Measurements from ENCODE around the gene SORCS2. TPM values are rescaled to one million over a fixed set of nuclear protein-coding genes. Genes with fewer than 3 reads are reported as not detected.

SORCS2 gene
- total and polyA plus RNA-seq, 2 experiments from 2014 or later: 0.92 to 6.9 TPM

DNA sequence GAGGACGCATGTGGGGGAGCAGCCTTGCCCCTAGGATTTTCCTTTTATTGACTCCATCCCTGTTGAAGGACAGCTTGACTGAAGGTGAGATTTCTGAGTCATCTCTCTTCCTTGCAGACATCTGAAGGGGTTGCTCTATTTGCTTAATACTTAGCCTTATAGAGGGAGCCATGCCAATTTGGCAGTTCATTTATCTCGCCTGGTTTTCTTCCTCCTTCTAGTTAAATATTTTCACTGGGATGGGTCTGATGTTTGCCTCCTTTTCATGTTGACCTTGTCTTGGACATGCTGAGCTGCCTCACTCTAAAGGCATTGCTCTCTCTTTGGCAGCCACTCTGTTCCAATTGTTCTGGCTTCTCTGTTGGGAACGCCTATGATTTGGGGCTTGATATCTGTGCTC, 393.4 kb downstream of the SORCS2 start:
- Histone ChIP-seq H3K27ac (no peak overlapping the region), H3K4me3 (no peak overlapping the region), H3K27me3 (no peaks in the 10 kb centered on the region), H3K36me3 (no peaks in the 10 kb centered on the region), H3K9me3 (ENCODE audit: low read depth) (no peaks in the 10 kb centered on the region), H3K4me1 (ENCODE audit: low read depth) (no peaks in the 10 kb centered on the region)
- TF ChIP-seq, protein P1, sequence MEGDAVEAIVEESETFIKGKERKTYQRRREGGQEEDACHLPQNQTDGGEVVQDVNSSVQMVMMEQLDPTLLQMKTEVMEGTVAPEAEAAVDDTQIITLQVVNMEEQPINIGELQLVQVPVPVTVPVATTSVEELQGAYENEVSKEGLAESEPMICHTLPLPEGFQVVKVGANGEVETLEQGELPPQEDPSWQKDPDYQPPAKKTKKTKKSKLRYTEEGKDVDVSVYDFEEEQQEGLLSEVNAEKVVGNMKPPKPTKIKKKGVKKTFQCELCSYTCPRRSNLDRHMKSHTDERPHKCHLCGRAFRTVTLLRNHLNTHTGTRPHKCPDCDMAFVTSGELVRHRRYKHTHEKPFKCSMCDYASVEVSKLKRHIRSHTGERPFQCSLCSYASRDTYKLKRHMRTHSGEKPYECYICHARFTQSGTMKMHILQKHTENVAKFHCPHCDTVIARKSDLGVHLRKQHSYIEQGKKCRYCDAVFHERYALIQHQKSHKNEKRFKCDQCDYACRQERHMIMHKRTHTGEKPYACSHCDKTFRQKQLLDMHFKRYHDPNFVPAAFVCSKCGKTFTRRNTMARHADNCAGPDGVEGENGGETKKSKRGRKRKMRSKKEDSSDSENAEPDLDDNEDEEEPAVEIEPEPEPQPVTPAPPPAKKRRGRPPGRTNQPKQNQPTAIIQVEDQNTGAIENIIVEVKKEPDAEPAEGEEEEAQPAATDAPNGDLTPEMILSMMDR (IDR thresholded peaks at IDR 0.05; ENCODE audit: low read depth, low read length): no peak
- no peak for DNase-seq (ENCODE audit: low read depth in 1 of 2, low spot score in 1 of 2)

DNA sequence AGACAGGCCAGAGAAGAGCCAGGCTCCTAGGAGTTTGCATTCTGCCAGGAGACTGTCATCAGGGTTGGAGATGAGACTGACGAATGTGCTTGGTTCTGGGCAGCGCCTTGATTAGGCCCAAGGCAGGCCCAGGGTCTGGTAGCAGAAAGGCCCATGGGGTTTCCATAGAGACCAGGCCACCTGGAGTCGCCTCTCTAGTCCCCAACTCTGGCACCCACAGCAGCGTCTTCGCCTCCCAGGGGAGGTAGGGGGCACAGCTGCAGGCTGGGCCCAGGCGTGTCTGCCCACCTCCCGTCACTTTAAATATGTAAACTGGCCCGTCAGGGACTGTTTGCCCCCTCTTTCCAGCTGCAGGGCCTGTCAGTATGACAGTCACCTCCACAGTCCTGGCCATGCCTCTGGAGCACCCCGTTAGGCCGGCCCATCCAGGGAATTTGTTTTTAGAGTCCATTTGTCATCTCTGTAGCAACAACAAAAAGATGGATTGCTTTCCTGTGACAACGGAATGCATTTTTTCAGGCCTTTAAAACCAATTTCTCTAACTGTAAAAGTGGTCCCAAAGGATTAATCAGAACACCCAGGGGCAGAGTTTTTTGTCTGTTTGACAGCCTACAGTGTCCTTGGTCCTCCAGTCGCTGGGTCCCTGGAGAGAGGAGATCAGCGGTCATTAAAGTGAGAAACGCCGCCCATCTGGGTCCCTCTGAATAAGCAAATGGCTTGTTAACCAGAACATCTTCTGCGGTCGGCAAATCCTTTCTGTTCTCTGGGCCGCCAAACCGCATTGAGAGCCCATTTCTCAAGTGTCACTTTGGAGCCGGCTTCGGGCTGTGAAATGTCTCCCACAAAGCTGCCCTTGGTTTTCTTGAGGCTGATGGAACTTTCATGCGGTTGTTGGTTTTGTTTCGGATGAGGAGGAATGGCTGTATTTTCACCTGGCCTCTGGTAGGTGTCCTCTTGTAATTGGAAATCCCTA, 395.4 kb downstream of the SORCS2 start:
- Histone ChIP-seq H3K36me3 (no peaks in the 10 kb centered on the region), H3K4me3 (no peak overlapping the region), H3K27me3 (no peaks in the 10 kb centered on the region), H3K4me1 (ENCODE audit: low read depth) (no peaks in the 10 kb centered on the region), H3K9me3 (ENCODE audit: low read depth) (no peaks in the 10 kb centered on the region), H3K27ac (no peak overlapping the region)
- DNase-seq (ENCODE audit: low read depth in 1 of 2, low spot score in 1 of 2): no peak
- TF ChIP-seq, protein P1 (IDR thresholded peaks at IDR 0.05; ENCODE audit: low read depth, low read length): no peak

DNA sequence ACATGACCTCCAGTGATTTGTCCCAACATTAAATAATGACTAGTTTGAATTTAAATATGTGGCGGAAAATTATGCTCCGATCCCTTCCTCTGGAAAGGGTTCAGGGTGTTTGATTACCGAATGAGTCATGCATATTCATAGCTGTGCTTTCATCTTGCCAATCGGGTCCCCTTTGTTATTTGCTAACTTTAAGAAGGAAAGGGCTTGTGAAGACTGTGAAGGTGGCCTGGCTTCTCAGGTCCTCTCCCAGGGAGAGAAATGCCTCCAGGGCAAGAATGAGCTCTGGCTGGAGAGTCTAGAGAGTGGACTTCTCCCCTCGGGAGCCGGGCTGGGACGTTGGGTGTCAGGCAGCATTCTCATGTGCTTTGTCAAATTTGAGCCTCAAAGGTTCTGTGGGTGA, 397.9 kb downstream of the SORCS2 start:
- H3K27me3 ChIP-seq: no peaks in the 10 kb centered on the region
- H3K4me1 ChIP-seq (ENCODE audit: low read depth): no peaks in the 10 kb centered on the region
- TF ChIP-seq, protein P1 (IDR thresholded peaks at IDR 0.05; ENCODE audit: low read depth, low read length): no peak
- no peak overlapping the region for H3K27ac ChIP-seq
- no peaks in the 10 kb centered on the region for H3K9me3 ChIP-seq (ENCODE audit: low read depth)
- no peaks in the 10 kb centered on the region for H3K36me3 ChIP-seq
- H3K4me3 ChIP-seq: no peak overlapping the region
- no peak for DNase-seq (ENCODE audit: low read depth in 1 of 2, low spot score in 1 of 2)

- no peaks in the 10 kb centered on the region for H3K9me3 ChIP-seq (ENCODE audit: low read depth)
- TF ChIP-seq, protein P1 (IDR thresholded peaks at IDR 0.05; ENCODE audit: low read depth, low read length): no peak
- no peaks in the 10 kb centered on the region for H3K27me3 ChIP-seq
- peaks cover 2% of the 10 kb centered on the region for H3K4me1 ChIP-seq (ENCODE audit: low read depth)
- H3K27ac ChIP-seq: no peak overlapping the region
- DNase-seq (ENCODE audit: low read depth in 1 of 2, low spot score in 1 of 2): no peak
- no peak overlapping the region for H3K4me3 ChIP-seq
- H3K36me3 ChIP-seq: no peaks in the 10 kb centered on the region
Measured at GRCh38 chr4:7590899-7591298, 398.6 kb downstream of the SORCS2 start.

DNA sequence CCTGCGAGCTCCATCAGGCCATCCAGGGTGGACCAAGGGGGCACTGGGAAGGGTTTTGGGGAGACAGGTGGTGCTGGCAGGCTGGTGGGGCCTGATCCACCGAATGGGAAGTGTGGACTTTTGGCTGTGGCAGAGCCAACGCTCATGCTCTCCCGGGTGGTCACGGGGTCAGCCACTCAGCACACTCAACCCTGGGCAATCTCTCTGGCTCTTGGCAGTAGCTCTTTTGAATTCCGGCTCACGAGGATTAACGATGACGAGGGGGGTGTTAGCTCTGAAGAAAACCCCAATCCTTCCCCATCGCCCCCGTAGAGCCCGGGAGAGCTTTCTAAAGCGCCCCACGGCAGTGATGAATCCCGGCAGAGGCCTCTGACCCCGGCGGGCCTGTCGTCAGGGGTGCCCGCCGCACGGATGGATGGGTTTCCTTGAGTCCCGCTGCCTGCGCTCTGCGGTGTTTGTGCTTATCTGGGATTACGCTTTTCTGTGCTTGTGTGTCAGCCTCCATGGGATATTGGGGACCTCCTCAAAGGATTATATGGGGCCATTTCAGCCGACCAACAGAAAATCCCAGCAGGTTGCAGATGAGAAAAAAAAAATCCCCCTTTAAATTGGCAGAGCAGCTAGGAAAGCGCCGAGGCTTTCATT, 399.2 kb downstream of the SORCS2 start:
- peaks cover 8% of the 10 kb centered on the region for H3K4me1 ChIP-seq (ENCODE audit: low read depth)
- no peaks in the 10 kb centered on the region for H3K27me3 ChIP-seq
- no peak overlapping the region for H3K27ac ChIP-seq
- H3K9me3 ChIP-seq (ENCODE audit: low read depth): no peaks in the 10 kb centered on the region
- H3K36me3 ChIP-seq: no peaks in the 10 kb centered on the region
- TF ChIP-seq, protein P1 (IDR thresholded peaks at IDR 0.05; ENCODE audit: low read depth, low read length): no peak
- no peak overlapping the region for H3K4me3 ChIP-seq
- no peak for DNase-seq (ENCODE audit: low read depth in 1 of 2, low spot score in 1 of 2)

Data from cardiac muscle cell (in vitro differentiated cells and primary cell).